Kidney epithelial cell (primary cell): ENCODE data around the gene KIF9. TPM values are rescaled to one million over a fixed set of nuclear protein-coding genes. Genes with fewer than 3 reads are reported as not detected.
"Not testable (repeated sequence)": the region's sequence is repeated elsewhere in the genome, so short reads cannot be mapped to it uniquely, and the experiment has no call there.

Experiments used
- DNase-seq: peaks from one replicate; pipeline ENCODE4 v3.0.0-alpha.2; 2010; ENCODE audit warnings: low read depth
- H3K27me3 ChIP-seq: 2 replicates; pipeline ENCODE4 v1.6.0; 2011; ENCODE audit warnings: low read length; ENCODE audit not compliant: control insufficient read depth, insufficient read depth
- H3K36me3 ChIP-seq: 2 replicates; pipeline ENCODE4 v1.5.1; 2011; ENCODE audit warnings: low read length; ENCODE audit not compliant: control insufficient read depth, insufficient read depth
- H3K4me3 ChIP-seq: 2 replicates; pipeline ENCODE4 v1.5.1; 2011; ENCODE audit warnings: low read depth, mild to moderate bottlenecking, control low read depth, low read length
- CTCF ChIP-seq: IDR thresholded peaks from 2 replicates; pipeline ENCODE4 v1.5.1; 2011; ENCODE audit warnings: mild to moderate bottlenecking, moderate library complexity, low read length, control low read depth, inconsistent platforms; ENCODE audit not compliant: insufficient read depth, poor library complexity, severe bottlenecking
- total RNA-seq: library from RNA; depleted of rRNA; stranded (reverse); fragments of >200 nt; gene quantifications from 2 replicates; pipeline ENCODE4 v1.2.3, GENCODE V29; 2015

The KIF9 gene
- 7.1 and 14.5 TPM in 2 replicates for total RNA-seq

GRCh38 chr3:47282424-47283192 is at the start of gene KIF9, which contains the start of gene KLHL18:
KIF9 (minus strand) TSS chr3:47282799; CDS start chr3:47277374, 5,425 bp downstream.
KLHL18 (plus strand) TSS chr3:47282944; CDS start chr3:47282966, 22 bp downstream.
- Histone ChIP-seq H3K36me3 (no peaks in the 10 kb centered on the region), H3K4me3 (peak within 1 kb of the TSS; percentile 84), H3K27me3 (no peaks in the 10 kb centered on the region)
- no peak for TF ChIP-seq CTCF
- DNase-seq = peak; percentile 73

- no peak overlapping the region for H3K4me3 ChIP-seq
- TF ChIP-seq CTCF = peak; percentile 73
- H3K36me3 ChIP-seq = no peaks in the 10 kb centered on the region
- no peaks in the 10 kb centered on the region for H3K27me3 ChIP-seq
- no peak for DNase-seq
Observed at GRCh38 chr3:47324278-47324865, 41.8 kb upstream of the KIF9 start.

- no peak for TF ChIP-seq CTCF
- Histone ChIP-seq H3K4me3 (no peak overlapping the region), H3K36me3 (no peaks in the 10 kb centered on the region), H3K27me3 (no peaks in the 10 kb centered on the region)
- DNase-seq = no peak
Observed at GRCh38 chr3:47323431-47324277, 41.1 kb upstream of the KIF9 start.

- no peak for TF ChIP-seq CTCF
- Histone ChIP-seq H3K36me3 (no peaks in the 10 kb centered on the region), H3K27me3 (no peaks in the 10 kb centered on the region), H3K4me3 (no peak overlapping the region)
- DNase-seq = no peak
Observed at GRCh38 chr3:47319956-47320355, 37.4 kb upstream of the KIF9 start.

GRCh38 chr3:47318916-47319315 is 36.3 kb upstream of the KIF9 start:
- Histone ChIP-seq H3K4me3 (no peak overlapping the region), H3K27me3 (no peaks in the 10 kb centered on the region), H3K36me3 (no peaks in the 10 kb centered on the region)
- no peak for TF ChIP-seq CTCF
- DNase-seq = no peak

GRCh38 chr3:47316151-47316550 is 33.6 kb upstream of the KIF9 start:
- H3K36me3 ChIP-seq, DNase-seq, H3K4me3 ChIP-seq, H3K27me3 ChIP-seq: not testable (repeated sequence)
